Fibroblast of villous mesenchyme (primary cell): Measurements from ENCODE around the gene PACSIN2. TPM values are rescaled to one million over a fixed set of nuclear protein-coding genes. Genes with fewer than 3 reads are reported as not detected.
A peak's percentile ranks its signal among the peaks of the same experiment; 100 is the strongest.

ENCODE experiments used
- DNase-seq: peaks from one replicate; pipeline ENCODE4 v3.0.0-alpha.2; 2010; ENCODE audit warnings: low read depth
- H3K4me3 ChIP-seq: 2 replicates; pipeline ENCODE4 v1.5.1; 2011; ENCODE audit warnings: low read depth, mild to moderate bottlenecking, low read length
- CTCF ChIP-seq: IDR thresholded peaks from 2 replicates; pipeline ENCODE4 v1.5.1; 2012; ENCODE audit warnings: low read depth, mild to moderate bottlenecking, low read length; ENCODE audit not compliant: insufficient read depth
- total RNA-seq: library from RNA; depleted of rRNA; stranded (reverse); fragments of >200 nt; gene quantifications from 2 replicates; pipeline ENCODE4 v1.2.3, GENCODE V29; 2012

The PACSIN2 gene
- total RNA-seq, 1 donor, result 53.1 TPM

GRCh38 chr22:42901790-42902508, 113.0 kb downstream of the PACSIN2 start:
- TF ChIP-seq CTCF, result peak; percentile 25
- DNase-seq, result no peak

GRCh38 chr22:42897960-42898359, 117.0 kb downstream of the PACSIN2 start:
- no peak for DNase-seq
- no peak overlapping the region for H3K4me3 ChIP-seq
- no peak for TF ChIP-seq CTCF

More at GRCh38 chr22:42901790-42902508, 113.0 kb downstream of the PACSIN2 start:
- H3K4me3 ChIP-seq, result no peak overlapping the region

- no peak for DNase-seq
Measured at GRCh38 chr22:42895541-42895981, 119.4 kb downstream of the PACSIN2 start.

GRCh38 chr22:42895087-42895486, 119.9 kb downstream of the PACSIN2 start:
- no peak for TF ChIP-seq CTCF
- no peak overlapping the region for H3K4me3 ChIP-seq
- DNase-seq, result no peak

More at GRCh38 chr22:42895541-42895981, 119.4 kb downstream of the PACSIN2 start:
- no peak for TF ChIP-seq CTCF
- H3K4me3 ChIP-seq, result no peak overlapping the region

DNA sequence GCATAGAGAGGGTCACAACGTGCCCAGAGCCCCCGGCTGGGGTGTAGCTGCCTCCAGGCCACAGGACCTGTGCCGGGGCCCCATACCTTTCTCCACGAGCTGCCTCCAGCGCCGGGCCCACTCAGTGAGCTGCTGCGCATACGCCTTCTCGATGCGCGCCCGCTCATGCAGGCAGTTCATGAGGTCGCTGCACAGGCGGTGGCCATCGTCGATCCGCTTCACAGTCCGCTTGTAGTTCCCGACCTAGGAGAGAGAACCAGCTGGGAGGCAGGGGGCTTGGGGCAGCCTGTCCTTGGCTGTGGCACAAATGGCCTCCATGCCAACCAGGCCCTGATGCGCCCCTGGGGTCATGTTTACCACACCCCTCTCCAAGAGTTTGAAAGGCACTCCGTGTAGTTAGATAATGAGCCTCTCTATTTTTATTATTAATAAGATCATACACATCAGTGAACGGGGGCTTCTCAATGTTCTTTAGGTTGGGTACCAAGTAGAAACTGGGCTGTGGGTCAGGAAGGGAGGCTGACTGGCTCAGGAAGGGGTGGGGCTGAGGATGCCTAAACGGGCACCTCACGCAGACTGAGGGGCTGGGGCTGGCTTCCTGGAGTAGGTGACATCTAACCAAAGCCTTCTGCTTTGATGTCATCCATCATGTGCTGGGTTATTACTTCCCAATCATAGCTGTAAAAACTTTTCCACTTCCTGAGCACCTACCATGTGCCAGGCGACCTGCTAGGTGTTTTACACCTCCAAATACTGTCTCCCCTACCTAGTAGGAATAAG, 121.4 kb downstream of the PACSIN2 start:
- no peak for DNase-seq

More for the DNA sequence above, 121.4 kb downstream of the PACSIN2 start:
- TF ChIP-seq CTCF, result no peak
- H3K4me3 ChIP-seq, result no peak overlapping the region
